Measurements from ENCODE around the gene RTP1.
"Not testable (repeated sequence)": the region's sequence is repeated elsewhere in the genome, so short reads cannot be mapped to it uniquely, and the experiment has no call there.

Gene RTP1, protein sequence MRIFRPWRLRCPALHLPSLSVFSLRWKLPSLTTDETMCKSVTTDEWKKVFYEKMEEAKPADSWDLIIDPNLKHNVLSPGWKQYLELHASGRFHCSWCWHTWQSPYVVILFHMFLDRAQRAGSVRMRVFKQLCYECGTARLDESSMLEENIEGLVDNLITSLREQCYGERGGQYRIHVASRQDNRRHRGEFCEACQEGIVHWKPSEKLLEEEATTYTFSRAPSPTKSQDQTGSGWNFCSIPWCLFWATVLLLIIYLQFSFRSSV
- 0 reads per million in 9 experiments for total RNA-seq

DNA sequence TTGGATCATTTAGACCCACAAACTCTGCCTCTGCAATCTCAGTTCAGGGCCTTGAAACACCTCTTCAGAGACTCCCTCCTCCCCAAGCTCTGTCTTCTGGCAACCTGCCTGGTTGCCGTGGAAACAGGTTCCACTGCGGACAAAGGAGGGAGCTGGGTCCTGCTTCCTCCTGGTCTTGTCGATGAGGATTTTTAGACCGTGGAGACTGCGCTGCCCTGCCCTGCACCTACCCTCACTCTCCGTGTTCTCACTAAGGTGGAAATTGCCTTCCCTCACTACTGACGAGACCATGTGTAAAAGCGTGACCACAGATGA lies at the start of gene RTP1:
TSS of gene RTP1 (plus strand) at position 152 of the 315 bp plus-strand sequence. CDS start at position 182, 30 bp downstream.
- Mint-ChIP-seq H3K9me3 (no peaks in the 10 kb centered on the region), H3K36me3 (ENCODE audit: insufficient read depth) (no peaks in the 10 kb centered on the region), H3K27ac (no peak within 1 kb of the TSS), H3K4me1 (ENCODE audit: low read depth in 2 of 2) (no peaks in the 10 kb centered on the region), H3K4me3 (no peak within 1 kb of the TSS), H3K27me3 (peaks cover 37 to 72% of the 10 kb centered on the region in 2 donors)
- DNase-seq (no peak), ATAC-seq (replicated peaks) (no peak)

DNA sequence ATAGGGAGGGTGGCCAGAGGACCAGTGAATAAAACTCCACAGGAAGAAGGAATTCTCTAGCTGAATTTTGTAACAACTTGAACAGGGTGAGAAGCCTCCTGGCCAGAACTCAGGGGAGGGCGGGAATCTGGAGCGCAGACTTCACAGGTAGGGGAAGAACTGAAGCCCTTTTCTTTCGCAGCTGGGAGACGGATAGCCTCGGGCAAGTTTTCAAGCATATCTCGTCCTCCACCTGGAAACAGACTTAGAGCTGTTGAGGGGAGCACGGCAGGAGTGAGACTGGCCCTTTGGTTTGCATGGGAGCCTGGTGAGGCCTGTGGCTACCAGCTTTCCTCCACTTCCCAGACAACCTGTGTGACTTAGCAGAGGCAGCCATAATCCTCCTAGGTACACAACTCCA lies 47.1 kb upstream of the RTP1 start:
- no peak overlapping the region for H3K4me3 Mint-ChIP-seq
- H3K27me3 Mint-ChIP-seq, result peaks cover 34 to 48% of the 10 kb centered on the region in 2 donors
- no peak overlapping the region for H3K27ac Mint-ChIP-seq

GRCh38 chr3:187150599-187150998 lies 46.7 kb upstream of the RTP1 start:
- peak; percentile 56 to 63 (median 63) for DNase-seq
- peaks cover 0 to 5% of the 10 kb centered on the region in 2 donors for H3K4me1 Mint-ChIP-seq (ENCODE audit: low read depth in 2 of 2)
- no peak overlapping the region for H3K4me3 Mint-ChIP-seq
- H3K27me3 Mint-ChIP-seq, result peaks cover 34 to 48% of the 10 kb centered on the region in 2 donors
- H3K9me3 Mint-ChIP-seq, result no peaks in the 10 kb centered on the region
- H3K36me3 Mint-ChIP-seq (ENCODE audit: insufficient read depth), result peaks cover 2% of the 10 kb centered on the region
- H3K27ac Mint-ChIP-seq, result no peak overlapping the region
- ATAC-seq (replicated peaks), result peak; percentile 72

More for the DNA sequence above, 47.1 kb upstream of the RTP1 start:
- Mint-ChIP-seq H3K9me3 (no peaks in the 10 kb centered on the region), H3K4me1 (ENCODE audit: low read depth in 2 of 2) (peaks cover 0 to 5% of the 10 kb centered on the region in 2 donors), H3K36me3 (ENCODE audit: insufficient read depth) (peaks cover 2% of the 10 kb centered on the region)
- DNase-seq, result no peak
- no peak for ATAC-seq (replicated peaks)

- H3K27ac Mint-ChIP-seq, result no peak overlapping the region
- DNase-seq (no peak), ATAC-seq (replicated peaks) (no peak)
- H3K4me1 Mint-ChIP-seq (ENCODE audit: low read depth in 2 of 2), result no peaks in the 10 kb centered on the region
- H3K36me3 Mint-ChIP-seq (ENCODE audit: insufficient read depth), result no peaks in the 10 kb centered on the region
- peaks cover 6 to 10% of the 10 kb centered on the region in 2 donors for H3K27me3 Mint-ChIP-seq
- H3K9me3 Mint-ChIP-seq, result peaks cover 0 to 2% of the 10 kb centered on the region in 2 donors
- no peak overlapping the region for H3K4me3 Mint-ChIP-seq
Observed at GRCh38 chr3:187161556-187161955, 35.7 kb upstream of the RTP1 start.

DNA sequence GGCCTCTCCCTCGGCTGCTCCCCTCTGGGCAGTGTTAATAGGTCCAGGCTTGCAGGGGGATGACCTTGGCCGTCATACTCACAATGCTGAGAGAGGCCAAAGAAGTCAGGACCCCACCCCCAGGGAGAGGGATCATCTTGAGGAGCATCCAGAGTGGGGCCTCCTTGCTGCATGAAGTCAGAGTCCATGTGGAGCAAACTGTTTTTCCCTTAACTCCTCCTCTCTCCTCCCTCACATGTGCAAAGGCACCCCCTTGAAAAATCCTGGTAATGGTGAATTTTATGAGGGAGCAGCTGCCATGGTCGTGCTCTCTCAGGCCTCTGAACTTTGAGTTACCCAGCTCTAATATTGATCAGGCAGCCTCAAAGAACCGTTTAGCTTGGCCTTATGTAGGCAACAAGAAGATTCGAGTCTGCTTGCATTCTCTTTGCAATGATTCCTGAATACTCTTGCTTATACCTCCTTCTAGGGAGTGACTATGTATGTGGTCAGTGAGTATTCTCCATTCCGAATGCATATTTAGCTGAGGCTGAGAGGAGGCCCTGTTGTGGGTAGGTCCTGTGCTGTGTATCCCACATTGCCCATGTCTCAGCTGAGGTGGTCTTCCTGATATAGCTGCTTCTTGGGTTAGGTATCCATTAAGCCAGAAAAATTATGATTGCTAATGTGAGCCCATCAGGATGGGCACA lies 34.9 kb upstream of the RTP1 start:
- H3K36me3 Mint-ChIP-seq (ENCODE audit: insufficient read depth), result no peaks in the 10 kb centered on the region
- no peaks in the 10 kb centered on the region for H3K4me1 Mint-ChIP-seq (ENCODE audit: low read depth in 2 of 2)
- H3K27ac Mint-ChIP-seq, result no peak overlapping the region
- H3K4me3 Mint-ChIP-seq, result no peak overlapping the region
- DNase-seq (no peak), ATAC-seq (replicated peaks) (no peak)
- peaks cover 0 to 2% of the 10 kb centered on the region in 2 donors for H3K9me3 Mint-ChIP-seq
- peaks cover 6 to 10% of the 10 kb centered on the region in 2 donors for H3K27me3 Mint-ChIP-seq

DNA sequence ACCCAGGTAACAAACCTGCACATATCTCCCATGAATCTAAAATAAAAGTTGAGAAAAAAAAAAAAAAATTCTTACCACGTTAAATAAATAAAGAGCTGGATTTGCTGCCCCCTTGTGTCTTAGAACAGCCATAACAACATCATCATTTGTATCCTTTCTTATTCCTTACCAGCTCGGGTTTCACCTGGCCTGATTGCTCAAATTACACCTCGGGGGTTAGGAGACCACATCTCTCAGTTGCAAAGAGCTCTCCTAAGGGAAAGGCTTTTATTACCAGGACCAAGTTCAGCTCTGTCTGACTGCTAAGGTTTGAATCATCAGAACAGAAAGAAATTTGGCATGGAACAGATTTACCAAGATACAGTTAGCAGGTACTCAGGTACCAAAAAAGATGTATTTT lies 32.1 kb upstream of the RTP1 start:
- peaks cover 6 to 10% of the 10 kb centered on the region in 2 donors for H3K27me3 Mint-ChIP-seq
- peak; percentile 37 to 51 (median 48) for DNase-seq
- H3K9me3 Mint-ChIP-seq, result no peaks in the 10 kb centered on the region
- H3K4me3 Mint-ChIP-seq, result no peak overlapping the region
- no peaks in the 10 kb centered on the region for H3K4me1 Mint-ChIP-seq (ENCODE audit: low read depth in 2 of 2)
- ATAC-seq (replicated peaks), result peak; percentile 77
- no peak overlapping the region for H3K27ac Mint-ChIP-seq
- no peaks in the 10 kb centered on the region for H3K36me3 Mint-ChIP-seq (ENCODE audit: insufficient read depth)

DNA sequence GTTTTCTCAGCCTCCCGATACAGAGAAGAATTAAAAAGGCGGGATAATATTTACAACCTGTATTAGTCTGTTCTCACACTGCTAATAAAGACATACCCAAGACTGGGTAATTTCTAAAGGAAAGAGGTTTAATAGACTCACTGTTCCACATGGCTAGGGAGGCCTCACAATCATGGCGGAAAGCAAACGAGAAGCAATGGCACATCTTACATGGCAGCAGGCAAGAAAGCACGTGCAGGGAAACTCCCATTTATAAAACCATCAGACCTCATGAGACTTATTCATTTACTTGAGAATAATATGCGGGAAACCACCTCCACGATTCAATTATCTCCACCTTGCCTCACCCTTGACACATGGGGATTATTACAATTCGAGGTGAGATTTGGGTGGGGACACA lies 30.5 kb upstream of the RTP1 start:
- DNase-seq (no peak), ATAC-seq (replicated peaks) (no peak)
- no peaks in the 10 kb centered on the region for H3K4me1 Mint-ChIP-seq (ENCODE audit: low read depth in 2 of 2)
- no peak overlapping the region for H3K4me3 Mint-ChIP-seq
- peaks cover 4 to 6% of the 10 kb centered on the region in 2 donors for H3K27me3 Mint-ChIP-seq
- no peaks in the 10 kb centered on the region for H3K9me3 Mint-ChIP-seq
- no peak overlapping the region for H3K27ac Mint-ChIP-seq
- no peaks in the 10 kb centered on the region for H3K36me3 Mint-ChIP-seq (ENCODE audit: insufficient read depth)

GRCh38 chr3:187167777-187168176 lies 29.5 kb upstream of the RTP1 start:
- Mint-ChIP-seq H3K4me1 (ENCODE audit: low read depth in 2 of 2) (no peaks in the 10 kb centered on the region), H3K27ac (no peak overlapping the region), H3K36me3 (ENCODE audit: insufficient read depth) (no peaks in the 10 kb centered on the region), H3K27me3 (peaks cover 2 to 10% of the 10 kb centered on the region in 2 donors), H3K4me3 (no peak overlapping the region), H3K9me3 (no peaks in the 10 kb centered on the region)
- DNase-seq, result no peak
- no peak for ATAC-seq (replicated peaks)

DNA sequence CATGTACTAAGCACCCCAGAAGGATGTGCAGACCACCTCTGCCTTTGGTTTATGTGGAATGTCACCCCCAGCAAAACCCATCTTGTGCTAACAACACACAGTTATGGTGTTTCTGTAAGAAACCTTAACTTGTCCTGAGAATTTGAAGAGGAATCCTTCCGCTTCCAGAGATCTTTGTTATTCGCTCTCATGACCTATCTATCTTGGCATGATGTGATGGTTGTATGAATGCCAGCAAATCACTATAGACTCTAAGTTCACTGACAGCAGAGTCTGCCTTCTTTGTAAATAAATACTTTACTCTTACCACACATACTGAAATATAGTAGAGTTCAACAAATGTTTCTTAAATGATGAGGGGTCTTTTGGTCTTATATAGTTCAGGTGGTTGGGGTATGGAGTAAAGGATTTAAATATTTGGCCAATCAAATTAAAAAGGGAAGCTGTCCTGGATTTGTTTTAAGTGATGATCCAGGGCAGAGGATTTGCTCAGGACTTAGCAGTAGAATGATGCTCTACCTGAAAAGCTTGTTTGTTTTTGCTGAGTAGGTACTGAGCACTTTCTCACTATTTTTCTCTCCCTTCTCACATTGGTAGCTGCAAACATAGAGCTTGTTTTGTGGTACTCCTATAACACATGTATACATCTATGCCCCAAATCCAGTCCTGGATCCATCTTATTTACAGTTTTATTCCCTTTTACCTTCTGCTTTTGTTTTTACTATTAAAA lies 27.9 kb upstream of the RTP1 start:
- DNase-seq, result no peak
- no peak for ATAC-seq (replicated peaks)
- Mint-ChIP-seq H3K9me3 (no peaks in the 10 kb centered on the region), H3K4me3 (no peak overlapping the region), H3K36me3 (ENCODE audit: insufficient read depth) (no peaks in the 10 kb centered on the region), H3K27ac (no peak overlapping the region), H3K27me3 (peaks cover 5 to 23% of the 10 kb centered on the region in 2 donors), H3K4me1 (ENCODE audit: low read depth in 2 of 2) (no peaks in the 10 kb centered on the region)

DNA sequence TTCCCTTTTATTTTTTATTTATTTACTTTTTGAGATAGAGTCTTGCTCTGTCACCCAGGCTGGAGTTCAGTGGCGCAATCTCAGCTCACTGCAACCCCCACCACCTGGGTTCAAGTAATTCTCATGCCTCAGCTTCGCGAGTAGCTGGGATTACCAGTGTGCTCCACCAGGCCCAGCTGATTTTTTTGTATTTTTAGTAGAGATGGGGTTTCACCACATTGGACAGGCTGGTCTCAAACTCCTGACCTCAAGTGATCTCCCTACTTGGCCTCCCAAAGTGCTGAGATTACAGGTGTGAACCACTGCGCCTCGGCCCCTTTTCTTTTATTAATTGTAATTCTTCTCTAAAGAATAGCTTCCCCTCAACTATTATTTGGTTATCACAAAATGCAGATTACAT lies 26.4 kb upstream of the RTP1 start:
- H3K9me3 Mint-ChIP-seq; H3K36me3 Mint-ChIP-seq (ENCODE audit: insufficient read depth): not testable (repeated sequence)

GRCh38 chr3:187172929-187173328 lies 24.4 kb upstream of the RTP1 start:
- H3K27ac Mint-ChIP-seq, result no peak overlapping the region

More for the DNA sequence above, 26.4 kb upstream of the RTP1 start:
- ATAC-seq (replicated peaks); H3K4me3 Mint-ChIP-seq; H3K27ac Mint-ChIP-seq; DNase-seq; H3K4me1 Mint-ChIP-seq (ENCODE audit: low read depth in 2 of 2): not testable (repeated sequence)
- peaks cover 5 to 38% of the 10 kb centered on the region in 2 donors for H3K27me3 Mint-ChIP-seq

DNA sequence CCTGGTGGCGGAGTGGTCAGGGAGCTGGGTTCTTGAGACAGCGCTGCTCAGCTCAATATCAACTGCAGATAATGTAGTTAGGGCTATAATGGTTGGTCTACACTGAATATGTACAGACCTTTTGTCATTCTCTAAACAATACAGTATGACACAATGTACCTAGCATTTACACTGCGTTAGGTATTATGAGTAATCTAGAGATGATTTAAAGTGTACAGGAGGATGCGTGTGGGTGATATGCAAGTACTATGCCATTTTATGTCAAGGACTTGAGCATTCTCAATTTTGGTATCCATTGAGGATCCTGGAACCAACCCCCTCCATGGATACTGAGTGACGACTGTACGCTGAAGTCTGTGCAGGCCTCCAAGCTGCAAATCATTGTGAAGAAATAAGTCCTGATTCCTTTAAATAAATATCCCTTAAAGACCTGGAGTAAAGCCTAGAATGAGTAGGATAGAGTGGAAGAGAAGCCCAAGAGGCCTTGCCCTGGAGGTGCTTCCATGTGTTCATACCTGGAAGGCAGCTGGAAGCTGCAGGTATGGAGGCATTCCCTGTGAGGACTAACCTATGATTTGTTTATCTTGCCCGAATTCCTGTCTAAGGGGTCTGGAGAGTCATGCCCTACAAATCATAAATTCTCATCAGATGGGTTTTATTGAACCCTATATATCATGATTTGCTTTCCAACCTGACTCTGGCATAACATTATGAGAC lies 15.7 kb upstream of the RTP1 start:
- DNase-seq (no peak), ATAC-seq (replicated peaks) (no peak)
- Mint-ChIP-seq H3K27me3 (peaks cover 55 to 63% of the 10 kb centered on the region in 2 donors), H3K9me3 (no peaks in the 10 kb centered on the region), H3K4me1 (ENCODE audit: low read depth in 2 of 2) (no peaks in the 10 kb centered on the region), H3K36me3 (ENCODE audit: insufficient read depth) (no peaks in the 10 kb centered on the region), H3K4me3 (no peak overlapping the region), H3K27ac (no peak overlapping the region)

More at GRCh38 chr3:187172929-187173328, 24.4 kb upstream of the RTP1 start:
- ATAC-seq (replicated peaks) (no peak), DNase-seq (no peak)
- Mint-ChIP-seq H3K36me3 (ENCODE audit: insufficient read depth) (no peaks in the 10 kb centered on the region), H3K4me3 (no peak overlapping the region), H3K4me1 (ENCODE audit: low read depth in 2 of 2) (no peaks in the 10 kb centered on the region), H3K9me3 (no peaks in the 10 kb centered on the region), H3K27me3 (peaks cover 15 to 54% of the 10 kb centered on the region in 2 donors)

GRCh38 chr3:187183210-187183862 lies 13.9 kb upstream of the RTP1 start:
- H3K36me3 Mint-ChIP-seq (ENCODE audit: insufficient read depth), result no peaks in the 10 kb centered on the region
- H3K27ac Mint-ChIP-seq, result no peak overlapping the region
- no peaks in the 10 kb centered on the region for H3K4me1 Mint-ChIP-seq (ENCODE audit: low read depth in 2 of 2)
- ATAC-seq (replicated peaks), result no peak
- no peak overlapping the region for H3K4me3 Mint-ChIP-seq
- DNase-seq, result no peak
- H3K9me3 Mint-ChIP-seq, result no peaks in the 10 kb centered on the region
- H3K27me3 Mint-ChIP-seq, result peaks cover 41 to 62% of the 10 kb centered on the region in 2 donors
